Retina (tissue), 1 donor: Measurements from ENCODE around the gene HPS6.
"Not testable (repeated sequence)": the region's sequence is repeated elsewhere in the genome, so short reads cannot be mapped to it uniquely, and the experiment has no call there.

Experiments used
- DNase-seq: peaks from one replicate; pipeline ENCODE4 v3.0.0-alpha.2; 2016

Gene HPS6

GRCh38 chr10:102064868-102065560 lies at the start of gene HPS6:
Gene HPS6, plus strand, starts transcription at chr10:102065349. Its CDS starts 126 bp downstream, at chr10:102065475.
- DNase-seq: peak; percentile 92

- DNase-seq: no peak
Observed at GRCh38 chr10:102016416-102016815, 48.7 kb upstream of the HPS6 start.

GRCh38 chr10:102017295-102017694 lies 47.9 kb upstream of the HPS6 start:
- DNase-seq: no peak

DNA sequence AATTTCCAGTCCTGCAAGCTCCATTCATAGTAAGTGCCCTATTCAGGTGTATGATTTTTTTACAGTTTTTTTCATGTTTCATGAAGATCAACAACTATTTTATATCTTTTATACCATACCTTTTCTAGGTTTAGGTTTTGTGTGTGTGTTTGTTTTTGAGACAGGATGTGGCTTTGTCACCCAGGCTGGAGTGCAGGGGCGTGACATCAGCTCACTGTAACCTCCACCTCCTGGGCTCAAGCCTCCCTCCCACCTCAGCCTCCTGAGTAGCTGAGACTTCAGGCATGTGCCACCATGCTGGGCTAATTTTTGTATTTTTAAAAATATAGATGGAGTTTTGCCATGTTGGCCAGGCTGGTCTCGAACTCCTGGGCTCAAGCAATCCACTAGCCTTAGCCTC lies 44.2 kb upstream of the HPS6 start:
- no peak for DNase-seq

DNA sequence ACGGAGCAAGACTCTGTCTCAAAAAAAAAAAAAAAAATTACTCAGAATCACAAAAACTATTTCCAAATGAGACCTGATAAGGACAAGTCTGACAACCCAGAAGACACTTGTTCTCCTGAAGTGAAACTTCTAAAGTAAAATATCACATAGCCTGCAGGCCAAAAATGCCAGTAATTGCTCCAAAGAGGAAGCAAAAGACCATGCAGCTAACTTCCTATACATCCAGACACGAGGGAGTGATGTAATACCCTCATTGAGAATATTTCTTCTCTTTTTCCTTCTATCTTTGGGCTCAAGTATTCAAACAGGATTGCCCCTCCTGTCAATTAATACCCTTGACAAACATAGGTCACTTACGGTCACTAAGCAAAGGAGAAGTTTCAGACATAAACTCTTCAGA lies 40.4 kb upstream of the HPS6 start:
- no peak for DNase-seq

- DNase-seq: no peak
Observed at GRCh38 chr10:102027261-102027660, 37.9 kb upstream of the HPS6 start.

DNA sequence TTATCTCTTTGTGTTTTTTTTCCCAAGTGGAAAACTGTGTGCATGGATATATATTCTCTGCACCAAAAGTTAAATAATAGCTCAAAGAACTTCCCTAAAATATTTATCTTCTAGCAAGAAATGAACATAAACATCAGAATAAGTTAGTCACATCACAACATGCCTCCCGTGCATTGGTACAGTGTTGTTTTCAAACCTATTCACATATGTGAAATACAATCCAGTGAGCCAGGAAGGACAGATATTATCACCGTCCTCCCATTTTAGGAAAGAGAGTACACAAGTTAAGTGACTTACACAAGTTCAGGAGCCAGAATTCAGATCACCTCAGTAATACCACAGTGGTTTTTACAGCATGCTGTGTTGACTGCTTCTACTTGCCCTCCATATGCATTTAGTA lies 31.4 kb upstream of the HPS6 start:
- no peak for DNase-seq

- DNase-seq: not testable (repeated sequence)
Observed at GRCh38 chr10:102035807-102036206, 29.3 kb upstream of the HPS6 start.

GRCh38 chr10:102038410-102038809 lies 26.7 kb upstream of the HPS6 start:
- DNase-seq: no peak

GRCh38 chr10:102040305-102041050 lies 24.7 kb upstream of the HPS6 start:
- DNase-seq: no peak

DNA sequence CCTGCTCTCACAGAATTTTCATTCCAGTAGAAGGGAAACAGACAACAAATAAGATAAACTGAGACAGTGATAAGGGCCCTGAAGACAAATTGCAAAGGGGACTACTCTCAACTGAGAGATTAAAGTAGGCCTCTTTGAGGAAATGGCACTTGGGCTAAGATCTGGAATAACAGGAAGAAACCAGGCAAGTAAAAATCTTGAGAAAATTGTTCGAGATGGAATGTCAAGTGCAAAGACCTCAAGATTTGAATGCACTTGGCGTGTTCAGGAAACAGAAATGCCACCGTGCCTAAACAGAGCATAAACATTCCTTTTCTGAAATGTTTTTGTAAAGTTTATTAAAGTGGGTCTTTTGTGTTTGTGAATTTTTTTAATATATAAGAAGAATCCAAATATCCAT lies 19.9 kb upstream of the HPS6 start:
- DNase-seq: no peak

- no peak for DNase-seq
Observed at GRCh38 chr10:102046095-102046494, 19.1 kb upstream of the HPS6 start.

GRCh38 chr10:102054881-102055646 lies 10.1 kb upstream of the HPS6 start:
- DNase-seq: not testable (repeated sequence)

- peak; percentile 97 for DNase-seq
Observed at GRCh38 chr10:102055647-102056419, 9.3 kb upstream of the HPS6 start, which contains the start of gene ARMH3. Gene ARMH3, minus strand, starts transcription at chr10:102056173. Its CDS starts 16,059 bp downstream, at chr10:102040114.

DNA sequence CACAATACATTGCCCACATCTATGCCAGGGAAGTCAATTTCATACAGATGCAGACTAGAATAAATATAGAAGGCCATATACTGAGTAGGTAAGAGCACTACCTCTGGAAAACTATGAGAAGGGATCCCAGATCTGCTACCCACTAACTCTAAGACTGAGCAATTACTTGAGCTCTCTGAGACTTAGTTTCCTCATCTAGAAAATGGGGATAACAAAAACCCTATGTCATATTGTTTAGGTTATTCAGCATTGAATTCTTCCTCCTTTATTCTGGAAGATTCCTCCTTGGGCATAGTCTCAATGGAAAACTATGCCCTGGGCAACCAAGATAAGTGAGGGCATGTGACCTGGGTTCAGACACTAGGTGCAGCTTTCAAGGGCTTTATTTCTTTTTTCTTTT lies 5.2 kb upstream of the HPS6 start:
- DNase-seq: no peak

DNA sequence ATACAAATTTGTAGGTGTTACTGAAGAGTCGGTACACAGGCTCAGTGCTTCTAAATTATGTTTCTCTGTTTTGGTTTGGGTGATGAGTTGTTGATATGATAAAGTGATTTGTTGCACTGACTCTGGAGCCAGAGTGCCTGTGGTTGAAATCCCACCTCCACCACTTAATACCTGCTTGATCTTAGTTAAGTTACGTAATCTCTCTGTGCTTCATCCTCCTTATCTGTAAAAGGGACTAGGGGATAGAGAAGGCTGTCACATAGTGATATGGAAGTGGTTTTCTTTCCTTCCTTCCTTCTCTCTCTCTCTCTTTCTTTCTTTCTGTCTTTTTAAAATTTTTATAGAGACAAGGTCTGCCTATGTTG lies 664 bp upstream of the HPS6 start:
- no peak for DNase-seq

DNA sequence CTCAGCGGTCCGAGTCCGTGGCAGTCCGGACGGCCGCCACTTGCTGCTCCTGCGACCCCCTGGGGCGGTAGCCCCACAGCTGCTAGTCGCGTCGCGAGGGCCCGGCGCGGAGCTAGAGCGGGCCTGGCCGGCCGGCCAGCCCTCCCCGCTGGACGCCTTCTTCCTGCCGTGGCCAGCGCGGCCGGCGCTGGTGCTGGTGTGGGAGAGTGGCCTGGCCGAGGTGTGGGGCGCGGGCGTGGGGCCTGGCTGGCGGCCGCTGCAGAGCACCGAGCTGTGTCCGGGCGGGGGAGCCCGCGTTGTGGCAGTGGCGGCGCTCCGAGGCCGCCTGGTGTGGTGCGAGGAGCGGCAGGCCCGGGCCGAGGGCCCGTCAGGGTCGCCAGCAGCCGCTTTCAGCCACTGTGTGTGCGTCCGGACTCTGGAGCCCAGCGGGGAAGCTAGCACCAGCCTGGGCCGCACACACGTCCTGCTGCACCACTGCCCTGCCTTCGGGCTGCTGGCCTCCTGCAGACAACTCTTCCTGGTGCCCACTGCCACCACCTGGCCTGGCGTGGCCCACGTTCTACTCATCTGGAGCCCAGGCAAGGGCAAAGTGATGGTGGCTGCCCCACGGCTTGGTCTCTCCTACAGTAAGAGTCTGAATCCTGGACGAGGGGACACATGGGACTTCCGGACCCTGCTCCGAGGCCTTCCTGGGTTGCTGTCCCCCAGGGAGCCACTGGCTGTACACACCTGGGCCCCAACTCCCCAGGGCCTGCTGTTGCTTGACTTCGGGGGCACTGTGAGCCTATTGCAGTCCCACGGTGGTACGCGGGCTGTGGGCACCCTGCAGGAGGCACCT lies 631 bp downstream of the HPS6 start:
- DNase-seq: no peak

DNA sequence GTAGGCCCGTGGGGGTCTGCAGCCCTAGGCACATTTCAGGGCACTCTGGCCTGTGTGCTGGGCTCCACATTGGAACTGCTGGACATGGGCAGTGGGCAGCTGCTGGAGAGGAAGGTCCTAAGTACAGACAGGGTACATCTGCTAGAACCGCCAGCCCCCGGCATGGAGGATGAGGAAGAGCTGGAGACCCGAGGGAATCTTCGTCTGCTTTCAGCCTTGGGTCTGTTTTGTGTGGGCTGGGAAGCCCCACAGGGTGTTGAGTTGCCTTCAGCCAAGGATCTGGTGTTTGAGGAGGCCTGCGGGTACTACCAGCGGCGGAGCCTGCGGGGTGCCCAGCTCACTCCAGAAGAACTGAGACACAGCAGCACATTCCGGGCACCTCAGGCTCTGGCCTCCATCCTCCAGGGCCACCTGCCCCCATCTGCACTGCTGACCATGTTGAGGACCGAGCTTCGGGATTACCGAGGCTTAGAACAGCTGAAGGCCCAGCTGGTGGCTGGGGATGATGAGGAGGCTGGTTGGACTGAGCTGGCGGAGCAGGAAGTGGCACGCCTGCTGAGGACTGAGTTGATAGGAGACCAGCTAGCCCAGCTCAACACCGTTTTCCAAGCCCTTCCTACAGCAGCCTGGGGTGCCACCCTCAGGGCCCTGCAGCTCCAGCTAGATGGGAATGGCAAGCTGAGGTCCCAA lies 1.4 kb downstream of the HPS6 start:
- peak; percentile 27 for DNase-seq

GRCh38 chr10:102067091-102067916 lies 2.2 kb downstream of the HPS6 start:
- DNase-seq: no peak

- no peak for DNase-seq
Observed at GRCh38 chr10:102068216-102068615, 3.1 kb downstream of the HPS6 start.
